PFSK-1 (cell line): ENCODE data around the gene PRRC2A.
A peak's percentile ranks its signal among the peaks of the same experiment; 100 is the strongest.

Experiments used
- POLR2AphosphoS5 ChIP-seq: IDR thresholded peaks from 2 replicates; pipeline ENCODE4 v1.6.1; 2012; ENCODE audit warnings: low read depth, mild to moderate bottlenecking, control low read depth, low read length, moderate library complexity
- SIN3A ChIP-seq: IDR thresholded peaks from 2 replicates; pipeline ENCODE4 v1.6.1; 2012; ENCODE audit warnings: mild to moderate bottlenecking, low read length, moderate library complexity, borderline replicate concordance; ENCODE audit not compliant: insufficient read depth
- TAF1 ChIP-seq: IDR thresholded peaks from 2 replicates; pipeline ENCODE4 v1.6.1; 2012; ENCODE audit warnings: low read length, control low read depth, borderline replicate concordance; ENCODE audit not compliant: insufficient read depth

DNA sequence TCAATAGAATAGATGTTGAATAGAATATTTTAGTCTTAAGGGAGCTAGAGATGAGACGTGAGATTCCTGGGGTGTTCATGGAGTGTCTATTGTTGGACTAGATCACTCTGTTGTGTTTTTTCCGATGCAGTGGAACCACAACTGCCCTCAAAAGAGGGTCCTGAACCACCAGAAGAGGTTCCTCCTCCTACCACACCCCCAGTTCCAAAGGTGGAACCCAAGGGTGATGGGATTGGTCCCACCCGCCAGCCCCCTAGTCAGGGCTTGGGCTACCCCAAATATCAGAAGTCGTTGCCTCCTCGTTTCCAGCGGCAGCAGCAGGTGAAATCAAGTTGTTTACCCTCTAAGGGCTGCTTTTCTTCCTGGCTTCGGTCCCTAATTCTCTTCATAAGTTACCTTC is 8.5 kb downstream of the PRRC2A start:
- TF ChIP-seq TAF1, result no peak
- peak; percentile 35; the same call in 1 of the 2 replicates for TF ChIP-seq POLR2AphosphoS5
- no peak for TF ChIP-seq SIN3A
